ENCODE measurements around the gene MYO5B.

GRCh38 chr18:50096766-50097435, 98.0 kb downstream of the MYO5B start:
- TF ChIP-seq CTCF (conservative IDR thresholded peaks at IDR 0.05) (no peak), ZFX (IDR thresholded peaks at IDR 0.05) (no peak)
